KBM-7 (cell line): ENCODE data around the gene GCK.

Experiments used
- DNase-seq: peaks from one replicate; pipeline ENCODE4 v3.0.0-alpha.2; 2015
- in situ Hi-C: fragments of 300-500 bp; cut with MboI; formaldehyde crosslinking; loops from 2 replicates; pipeline ENCODE4 v1.14.3; 2020; ENCODE audit warnings: low sequenced_read_pairs, low pct_unique_long_range_greater_than_20kb, mixed read lengths

Gene GCK

DNA sequence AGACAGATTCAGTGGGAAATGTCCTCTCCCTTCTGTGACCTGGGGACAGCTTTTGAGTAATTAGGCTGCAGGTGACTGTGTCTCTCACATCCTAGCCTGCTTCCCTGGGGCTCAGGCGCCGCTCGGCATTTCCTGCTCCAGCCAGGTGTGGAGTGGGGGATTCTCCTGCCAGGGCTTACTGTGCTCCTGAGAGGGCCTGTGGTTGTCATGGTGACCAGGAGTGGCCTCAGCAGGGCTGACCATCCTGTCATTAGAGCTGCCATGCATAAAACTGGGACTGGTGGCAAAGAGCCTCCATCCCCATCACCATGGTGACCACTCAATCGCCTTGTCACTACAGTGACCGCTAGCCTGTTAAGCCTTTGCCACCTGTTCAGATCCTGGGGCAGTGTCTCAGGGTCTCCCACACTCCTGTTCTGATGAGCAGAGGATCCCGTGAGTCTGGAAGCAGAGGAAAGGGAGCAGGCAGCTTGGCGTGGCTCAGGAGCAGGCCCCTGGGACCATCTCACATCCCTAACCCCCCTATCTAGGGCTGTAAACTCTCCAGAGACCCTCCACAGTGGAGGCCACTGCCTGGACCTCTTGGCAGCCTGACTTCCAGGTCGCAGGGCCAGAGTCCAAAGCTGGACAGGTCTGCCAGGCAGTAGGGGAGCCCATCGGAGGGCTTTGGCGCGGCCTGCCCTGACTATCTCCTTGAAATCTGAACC is at the start of gene GCK:
Gene GCK (minus strand): TSS at position 154 of the 707 bp plus-strand sequence. CDS start 486 bp downstream, outside the sequence.
- in situ Hi-C loops = no loop called here
- DNase-seq = no peak

DNA sequence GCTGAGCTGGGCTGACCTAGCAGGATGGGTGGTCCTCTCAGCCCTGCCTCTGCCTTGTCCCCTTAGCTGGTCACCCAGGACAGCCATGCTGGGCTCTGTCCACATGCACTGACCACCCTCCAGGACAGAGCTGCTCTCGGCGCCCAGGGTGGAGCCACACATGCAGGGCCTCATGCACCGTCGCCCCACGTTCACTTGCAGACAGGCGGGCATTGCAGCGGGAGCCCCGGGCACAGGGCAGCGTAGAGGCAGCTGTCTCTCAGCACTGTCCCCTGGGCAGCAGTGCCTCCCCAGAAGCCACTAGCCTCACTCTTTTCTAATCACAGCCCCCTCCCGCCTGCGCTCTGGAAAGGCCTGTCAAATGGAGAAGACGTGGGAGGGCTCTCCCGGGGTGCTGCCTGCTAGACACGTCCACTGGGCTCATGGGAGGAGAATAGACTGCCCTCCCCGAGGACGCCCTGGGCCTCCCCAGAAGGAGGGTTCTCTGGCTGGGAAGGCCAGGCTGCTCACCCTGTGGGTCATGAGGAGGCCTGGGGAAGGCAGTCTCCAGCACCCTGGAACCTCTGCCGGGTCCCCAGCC is 49.0 kb upstream of the GCK start:
- in situ Hi-C loops = loop anchor here (25.0 kb wide), 1 partner anchor 249 kb away; the partner anchor contains the start of gene NUDCD3

DNA sequence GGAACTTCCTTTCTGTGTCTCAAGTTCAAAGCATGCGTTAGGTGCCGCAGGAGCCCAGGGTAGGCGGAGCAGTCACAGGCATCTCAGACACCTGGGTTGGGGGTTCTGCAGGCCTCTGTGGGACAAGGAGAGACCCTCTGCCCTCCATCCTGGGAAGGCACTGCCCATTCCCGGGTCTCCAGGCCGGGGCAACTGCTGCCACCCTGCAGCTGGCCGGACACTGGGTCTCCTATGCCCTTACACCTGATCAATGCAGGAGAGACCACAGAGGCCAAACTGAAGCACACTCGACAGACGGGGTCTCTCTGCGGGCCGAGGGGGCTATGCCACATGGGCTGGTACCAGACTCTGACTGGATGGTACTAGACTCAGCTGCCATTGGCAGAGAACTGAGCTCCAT is 48.5 kb upstream of the GCK start:
- in situ Hi-C loops = loop anchor here (25.0 kb wide), 1 partner anchor 250 kb away; the partner anchor contains the start of gene NUDCD3
- no peak for DNase-seq

More for the DNA sequence above, 49.0 kb upstream of the GCK start:
- DNase-seq = no peak

DNA sequence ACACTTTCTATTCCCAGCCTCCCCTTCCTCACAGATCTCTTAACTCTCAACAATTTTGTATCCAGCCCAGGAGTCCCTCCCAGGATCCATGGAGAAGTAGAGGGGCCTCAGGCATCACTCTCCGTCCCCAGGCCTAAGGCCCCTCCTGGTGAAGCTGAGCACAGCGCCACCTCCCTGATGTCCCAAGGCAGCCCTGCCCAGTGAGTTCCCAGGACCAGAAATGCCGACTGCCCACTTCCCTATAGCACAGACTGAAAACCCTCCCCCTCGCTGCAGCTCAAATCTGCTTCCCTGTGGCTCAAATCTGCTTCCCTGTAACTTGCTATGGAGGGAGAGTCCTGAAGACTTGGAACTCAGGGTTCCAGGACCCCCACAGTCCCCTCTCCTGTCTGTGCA is 47.1 kb upstream of the GCK start:
- DNase-seq = peak; percentile 50

DNA sequence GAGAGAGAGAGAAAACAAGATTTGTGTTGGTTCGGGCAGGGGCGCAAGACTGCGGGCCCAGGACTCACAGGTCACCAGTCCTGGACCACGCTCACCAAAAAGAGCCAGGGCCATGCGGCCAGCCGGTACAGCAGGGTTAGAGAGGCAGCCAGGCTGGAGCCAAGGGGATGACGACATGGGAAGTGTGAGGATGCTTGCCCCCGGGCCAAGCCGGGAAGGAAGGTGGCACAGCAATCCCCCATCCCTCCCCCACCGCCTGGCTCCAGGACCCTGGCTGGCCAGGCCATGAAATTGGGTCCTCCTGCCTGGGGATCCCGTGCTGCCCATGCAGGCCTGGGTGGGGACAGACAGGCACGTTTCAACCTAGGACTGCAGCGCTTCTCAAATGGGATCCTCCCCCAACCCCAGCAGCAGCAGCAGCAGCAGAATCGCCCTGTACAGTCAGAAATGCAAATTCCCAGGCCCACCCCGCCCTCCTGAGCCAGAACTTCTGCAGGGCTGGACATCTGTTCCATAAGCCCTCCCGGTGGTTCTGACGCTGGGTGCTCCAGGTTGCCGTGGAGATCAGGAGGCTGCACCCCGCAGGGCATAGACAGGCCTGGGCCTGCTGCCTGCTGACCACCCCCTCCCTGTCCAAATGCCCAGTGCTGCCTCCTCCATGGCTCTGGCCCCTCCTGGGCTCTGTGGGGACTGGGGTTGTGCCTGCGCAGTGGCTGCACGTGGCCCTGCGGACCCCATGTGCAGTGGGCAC is 46.5 kb upstream of the GCK start:
- DNase-seq = no peak
- in situ Hi-C loops = loop anchor here (25.0 kb wide), 1 partner anchor 252 kb away; the partner anchor contains the start of gene NUDCD3

More for the DNA sequence above, 47.1 kb upstream of the GCK start:
- in situ Hi-C loops = loop anchor here (25.0 kb wide), 1 partner anchor 251 kb away; the partner anchor contains the start of gene NUDCD3

GRCh38 chr7:44235066-44235465 is 45.8 kb upstream of the GCK start:
- DNase-seq = no peak
- in situ Hi-C loops = loop anchor here (25.0 kb wide), 1 partner anchor 252 kb away; the partner anchor contains the start of gene NUDCD3

- no peak for DNase-seq
- in situ Hi-C loops = loop anchor here (25.0 kb wide), 1 partner anchor 254 kb away; the partner anchor contains the start of gene NUDCD3
Measured at GRCh38 chr7:44232901-44233715, 43.9 kb upstream of the GCK start.

GRCh38 chr7:44232396-44232795 is 43.2 kb upstream of the GCK start:
- in situ Hi-C loops = loop anchor here (25.0 kb wide), 1 partner anchor 255 kb away; the partner anchor contains the start of gene NUDCD3
- no peak for DNase-seq

- no peak for DNase-seq
- in situ Hi-C loops = loop anchor here (25.0 kb wide), 1 partner anchor 256 kb away; the partner anchor contains the start of gene NUDCD3
Measured at GRCh38 chr7:44231088-44231487, 41.8 kb upstream of the GCK start.

DNA sequence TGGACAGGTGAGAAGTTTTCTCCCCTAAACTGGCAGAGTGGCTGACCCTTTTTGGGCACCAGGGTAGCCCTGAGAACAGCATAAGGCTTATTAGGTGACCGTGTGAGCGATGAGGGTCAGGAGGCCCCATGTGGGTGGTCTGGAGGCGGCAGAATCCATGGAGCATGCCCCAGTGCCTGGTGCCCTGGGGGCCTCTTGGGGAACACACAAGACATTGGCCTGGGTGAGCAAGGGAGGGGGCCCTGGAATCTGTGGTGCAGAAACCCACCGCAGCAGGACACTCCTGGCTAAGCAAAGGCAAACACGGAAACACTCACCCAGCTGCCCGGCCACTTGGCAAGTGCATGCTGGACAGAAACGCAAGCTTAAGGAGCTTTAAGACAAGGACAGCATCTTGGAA is 41.0 kb upstream of the GCK start:
- in situ Hi-C loops = loop anchor here (25.0 kb wide), 1 partner anchor 257 kb away; the partner anchor contains the start of gene NUDCD3
- DNase-seq = no peak

DNA sequence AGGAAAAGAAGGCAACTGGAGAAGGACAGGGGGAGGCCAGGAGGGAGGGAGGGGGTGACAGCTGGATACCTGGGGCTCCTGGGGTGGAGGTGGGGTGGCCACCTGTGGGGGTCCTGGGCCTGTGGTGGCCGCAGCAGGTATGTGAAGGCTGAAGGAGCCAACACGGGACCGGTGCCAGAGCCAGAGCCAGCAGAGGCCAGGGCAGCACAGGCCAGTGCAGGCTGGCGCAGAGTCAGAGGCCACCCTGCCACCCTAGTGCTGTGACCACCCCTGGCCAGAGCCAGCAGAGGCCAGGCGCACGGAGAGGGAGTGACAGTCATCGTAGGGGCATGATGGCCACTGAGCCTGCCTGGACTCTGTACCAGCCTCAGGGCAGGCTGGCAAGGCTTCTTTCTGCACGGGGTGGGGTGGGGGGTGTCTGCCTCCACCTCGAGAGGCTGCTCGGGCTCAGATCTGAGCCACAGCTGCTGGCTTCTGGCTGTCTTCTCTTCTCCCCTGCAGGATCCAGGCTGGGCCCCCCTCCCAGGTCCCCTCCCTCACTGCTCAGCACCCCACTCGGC is 40.4 kb upstream of the GCK start:
- DNase-seq = no peak
- in situ Hi-C loops = loop anchor here (25.0 kb wide), 1 partner anchor 258 kb away; the partner anchor contains the start of gene NUDCD3

GRCh38 chr7:44228571-44229350 is 39.5 kb upstream of the GCK start:
- DNase-seq = no peak
- in situ Hi-C loops = loop anchor here (25.0 kb wide), 1 partner anchor 259 kb away; the partner anchor contains the start of gene NUDCD3

DNA sequence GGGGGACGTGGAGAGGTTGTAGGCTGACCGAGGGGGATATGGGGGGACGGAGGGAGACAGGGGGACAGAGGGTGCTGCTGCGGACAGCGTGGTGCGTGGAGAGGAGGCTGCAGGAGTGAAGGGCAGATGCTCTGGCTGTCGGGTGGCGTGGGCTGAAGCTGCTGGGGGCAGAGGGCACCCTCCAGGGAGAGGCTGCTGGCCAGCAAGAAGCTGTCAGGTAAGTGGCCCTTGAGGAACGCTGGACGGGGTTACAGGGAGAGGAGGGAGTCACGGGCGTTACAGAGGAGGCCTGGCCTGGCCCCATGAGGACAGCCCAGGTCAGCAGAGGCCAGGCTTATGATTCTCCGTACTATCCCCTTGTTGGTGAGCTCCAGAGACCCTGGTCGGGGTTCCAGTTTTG is 38.7 kb upstream of the GCK start:
- no peak for DNase-seq
- in situ Hi-C loops = loop anchor here (25.0 kb wide), 1 partner anchor 259 kb away; the partner anchor contains the start of gene NUDCD3

DNA sequence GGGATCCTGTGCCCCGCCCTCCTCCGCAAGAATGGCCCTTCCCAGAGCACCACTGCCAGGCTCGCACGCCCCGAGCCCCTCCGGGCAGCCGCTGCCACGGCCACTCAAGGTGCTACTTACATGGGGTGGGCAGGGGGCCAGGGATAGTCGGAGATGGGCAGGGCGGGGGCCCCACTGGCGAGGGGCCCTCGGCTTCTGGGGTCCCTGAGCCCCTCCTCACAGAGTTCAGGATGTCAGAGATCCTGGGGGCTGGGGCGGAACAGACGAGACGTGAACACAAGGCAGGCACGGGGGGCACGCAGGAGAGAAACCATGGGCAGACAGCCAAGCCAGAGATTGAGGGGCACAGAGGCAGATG is 37.1 kb upstream of the GCK start:
- no peak for DNase-seq
- in situ Hi-C loops = loop anchor here (25.0 kb wide), 1 partner anchor 261 kb away; the partner anchor contains the start of gene NUDCD3

DNA sequence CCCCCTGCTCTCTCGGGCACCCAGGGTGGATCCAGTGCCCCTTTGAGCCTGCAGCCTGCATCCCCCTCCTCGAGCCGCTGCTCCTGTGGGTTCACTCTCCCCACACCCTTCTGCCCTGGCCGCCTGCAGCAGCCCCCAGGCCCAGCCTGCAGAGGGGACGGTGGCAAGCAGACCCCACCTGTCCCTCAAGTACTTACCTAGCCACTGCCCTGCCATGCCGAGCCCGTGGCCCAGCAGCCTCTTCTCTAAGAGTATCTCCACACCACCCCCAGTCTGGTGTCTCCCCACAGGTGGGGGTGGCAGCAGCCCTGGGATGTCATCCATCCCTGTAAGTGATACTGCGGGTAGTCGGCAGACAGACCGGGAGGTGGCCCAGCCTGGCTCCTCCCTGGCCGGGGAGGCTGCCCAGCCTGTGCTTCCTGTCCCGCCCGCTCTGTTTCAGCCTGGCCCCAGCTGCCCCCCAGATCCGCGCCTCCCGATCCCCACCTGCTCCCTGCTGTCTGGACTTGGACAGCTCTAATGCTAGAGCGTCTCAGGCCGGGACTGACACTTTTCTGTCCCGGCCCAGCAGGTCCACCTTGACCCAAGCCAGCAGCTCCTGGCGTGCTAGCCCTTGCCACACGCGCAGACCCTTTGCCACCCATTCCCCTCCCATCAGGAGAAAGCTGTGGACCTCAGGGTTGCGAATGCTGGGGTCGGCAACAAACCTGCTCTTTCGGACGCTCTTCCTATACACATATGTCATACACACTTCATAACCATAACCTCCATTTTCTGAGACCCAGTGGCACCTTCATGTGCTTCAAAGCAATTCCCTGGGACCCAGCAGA is 36.5 kb upstream of the GCK start:
- DNase-seq = no peak
- in situ Hi-C loops = loop anchor here (25.0 kb wide), 1 partner anchor 262 kb away; the partner anchor contains the start of gene NUDCD3

GRCh38 chr7:44224974-44225565 is 35.8 kb upstream of the GCK start:
- in situ Hi-C loops = loop anchor here (25.0 kb wide), 1 partner anchor 262 kb away; the partner anchor contains the start of gene NUDCD3
- DNase-seq = no peak
